ENCODE data around the gene ARFGEF2.

Gene ARFGEF2

GRCh38 chr20:48958743-48959142 lies 37.2 kb downstream of the ARFGEF2 start:
- TF ChIP-seq ZBTB7A (IDR thresholded peaks at IDR 0.05; ENCODE audit: low read depth) (no peak), TAF1 (IDR thresholded peaks at IDR 0.05; ENCODE audit: low read depth) (no peak), NFIC (IDR thresholded peaks at IDR 0.05) (no peak), MAX (IDR thresholded peaks at IDR 0.05) (no peak), REST (IDR thresholded peaks at IDR 0.05; ENCODE audit: low read depth) (no peak), EGR1 (IDR thresholded peaks at IDR 0.05) (no peak), YY1 (IDR thresholded peaks at IDR 0.05; ENCODE audit: low read depth) (no peak)
- TF ChIP-seq, protein P1, sequence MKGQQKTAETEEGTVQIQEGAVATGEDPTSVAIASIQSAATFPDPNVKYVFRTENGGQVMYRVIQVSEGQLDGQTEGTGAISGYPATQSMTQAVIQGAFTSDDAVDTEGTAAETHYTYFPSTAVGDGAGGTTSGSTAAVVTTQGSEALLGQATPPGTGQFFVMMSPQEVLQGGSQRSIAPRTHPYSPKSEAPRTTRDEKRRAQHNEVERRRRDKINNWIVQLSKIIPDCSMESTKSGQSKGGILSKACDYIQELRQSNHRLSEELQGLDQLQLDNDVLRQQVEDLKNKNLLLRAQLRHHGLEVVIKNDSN (IDR thresholded peaks at IDR 0.05), result no peak

- no peak for TF ChIP-seq CEBPB (IDR thresholded peaks at IDR 0.05)
- TF ChIP-seq EP300 (IDR thresholded peaks at IDR 0.05; ENCODE audit: borderline replicate concordance), result no peak
- TF ChIP-seq ZBTB7A (IDR thresholded peaks at IDR 0.05; ENCODE audit: low read depth), result no peak
- no peak for TF ChIP-seq TCF12 (IDR thresholded peaks at IDR 0.05; ENCODE audit: low read depth)
- TF ChIP-seq EGR1 (IDR thresholded peaks at IDR 0.05), result no peak
Measured at GRCh38 chr20:48959899-48960550, 38.5 kb downstream of the ARFGEF2 start.

GRCh38 chr20:48962421-48962820 lies 40.9 kb downstream of the ARFGEF2 start:
- TF ChIP-seq REST (IDR thresholded peaks at IDR 0.05; ENCODE audit: low read depth) (no peak), YY1 (IDR thresholded peaks at IDR 0.05; ENCODE audit: low read depth) (no peak), TEAD4 (IDR thresholded peaks at IDR 0.05) (no peak), TCF12 (IDR thresholded peaks at IDR 0.05; ENCODE audit: low read depth) (no peak), NFIC (IDR thresholded peaks at IDR 0.05) (no peak), TAF1 (IDR thresholded peaks at IDR 0.05; ENCODE audit: low read depth) (no peak), ZBTB7A (IDR thresholded peaks at IDR 0.05; ENCODE audit: low read depth) (no peak), CEBPB (IDR thresholded peaks at IDR 0.05) (no peak), CREB1 (IDR thresholded peaks at IDR 0.05; ENCODE audit: low read depth) (no peak), MAX (IDR thresholded peaks at IDR 0.05) (no peak), EP300 (IDR thresholded peaks at IDR 0.05; ENCODE audit: borderline replicate concordance) (no peak), FOXM1 (IDR thresholded peaks at IDR 0.05; ENCODE audit: borderline replicate concordance, low read depth) (no peak), RAD21 (IDR thresholded peaks at IDR 0.05; ENCODE audit: low read depth) (no peak), EGR1 (IDR thresholded peaks at IDR 0.05) (no peak)
- TF ChIP-seq, protein P1 (IDR thresholded peaks at IDR 0.05), result no peak

- TF ChIP-seq NFIC (IDR thresholded peaks at IDR 0.05) (no peak), TEAD4 (IDR thresholded peaks at IDR 0.05) (no peak), ZBTB7A (IDR thresholded peaks at IDR 0.05; ENCODE audit: low read depth) (no peak)
Measured at GRCh38 chr20:48962976-48963771, 41.7 kb downstream of the ARFGEF2 start.

- TF ChIP-seq CEBPB (IDR thresholded peaks at IDR 0.05) (no peak), EGR1 (IDR thresholded peaks at IDR 0.05) (no peak), TAF1 (IDR thresholded peaks at IDR 0.05; ENCODE audit: low read depth) (no peak), TCF12 (IDR thresholded peaks at IDR 0.05; ENCODE audit: low read depth) (no peak), RAD21 (IDR thresholded peaks at IDR 0.05; ENCODE audit: low read depth) (no peak), CREB1 (IDR thresholded peaks at IDR 0.05; ENCODE audit: low read depth) (no peak), MAX (IDR thresholded peaks at IDR 0.05) (no peak)
Measured at GRCh38 chr20:48965189-48965910, 43.8 kb downstream of the ARFGEF2 start.
